HG02678 (cell line): ENCODE data around the gene WDFY3.
"Not testable (repeated sequence)": the region's sequence is repeated elsewhere in the genome, so short reads cannot be mapped to it uniquely, and the experiment has no call there.

Source experiments
- ATAC-seq: cut with Tn5 transposase; IDR thresholded peaks from one replicate; pipeline ENCODE4 v1.9.1; 2021; ENCODE audit warnings: mild to moderate bottlenecking, moderate library complexity; ENCODE audit not compliant: unreplicated experiment

WDFY3 gene

GRCh38 chr4:84862064-84862463 lies 104.4 kb downstream of the WDFY3 start:
- no peak for ATAC-seq

- ATAC-seq, result no peak
Observed at GRCh38 chr4:84857296-84857695, 109.2 kb downstream of the WDFY3 start.

- ATAC-seq, result no peak
Observed at GRCh38 chr4:84856468-84857049, 109.9 kb downstream of the WDFY3 start.

DNA sequence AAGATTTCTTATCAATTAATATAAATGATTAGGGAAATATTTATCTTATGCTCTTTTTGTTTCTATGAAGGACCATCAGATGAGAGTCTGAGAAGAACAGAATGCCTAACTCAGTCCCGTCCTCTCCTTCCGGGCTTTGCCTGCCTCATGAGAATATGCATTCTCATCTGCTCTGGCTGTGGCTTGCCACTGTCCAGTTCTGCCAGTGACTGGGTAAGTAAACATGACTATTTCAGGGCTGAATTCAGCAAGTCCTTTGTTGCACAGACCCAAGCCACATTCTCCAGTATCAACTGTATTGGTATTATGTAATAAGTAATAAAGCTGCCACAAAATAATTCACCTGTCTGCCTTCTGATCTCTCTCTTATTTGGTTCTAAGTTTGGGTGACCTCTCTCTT lies 110.7 kb downstream of the WDFY3 start:
- ATAC-seq, result no peak

- no peak for ATAC-seq
Observed at GRCh38 chr4:84852081-84852480, 114.4 kb downstream of the WDFY3 start.

- no peak for ATAC-seq
Observed at GRCh38 chr4:84849051-84849640, 117.3 kb downstream of the WDFY3 start.

GRCh38 chr4:84848432-84848831 lies 118.1 kb downstream of the WDFY3 start:
- no peak for ATAC-seq

DNA sequence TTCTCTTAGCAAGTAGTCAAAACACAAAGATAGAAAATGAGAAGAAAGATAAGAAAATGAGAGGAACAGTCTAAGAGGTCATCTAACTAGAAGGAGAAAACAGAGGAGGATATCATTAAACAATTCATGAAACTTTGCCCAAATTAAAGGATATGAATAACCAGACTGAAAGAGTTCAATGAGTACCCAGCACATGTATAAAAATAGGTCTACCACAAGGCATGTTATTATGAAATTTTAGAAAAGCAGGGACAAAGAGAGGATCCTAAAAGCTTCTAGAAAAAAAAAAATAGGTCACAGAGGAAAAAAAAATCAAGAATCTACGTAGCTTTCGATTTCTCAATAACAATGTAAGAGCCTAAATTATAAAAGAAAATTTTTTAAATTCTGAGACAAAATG lies 118.5 kb downstream of the WDFY3 start:
- ATAC-seq, result no peak

DNA sequence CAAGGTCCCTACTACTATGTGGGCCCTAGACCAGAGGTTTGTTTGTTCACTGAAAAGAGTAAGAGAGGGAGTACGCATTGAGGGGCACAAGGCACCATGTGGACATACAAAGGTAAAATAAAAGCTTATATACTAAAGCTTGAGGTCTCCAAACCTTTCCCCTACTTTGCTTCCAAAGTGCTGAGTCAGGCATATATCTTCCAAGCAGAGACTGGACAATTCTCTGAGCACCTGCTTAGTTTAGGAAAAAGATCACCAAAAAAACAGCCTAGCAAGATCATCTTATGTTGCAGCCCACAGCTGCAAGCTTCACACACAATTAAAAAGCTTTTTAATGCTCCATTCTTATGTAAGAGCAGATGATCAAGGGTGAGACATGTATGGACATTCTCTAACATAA lies 119.5 kb downstream of the WDFY3 start:
- ATAC-seq, result no peak

GRCh38 chr4:84841435-84841834 lies 125.1 kb downstream of the WDFY3 start:
- no peak for ATAC-seq

GRCh38 chr4:84837751-84838150 lies 128.7 kb downstream of the WDFY3 start:
- no peak for ATAC-seq

DNA sequence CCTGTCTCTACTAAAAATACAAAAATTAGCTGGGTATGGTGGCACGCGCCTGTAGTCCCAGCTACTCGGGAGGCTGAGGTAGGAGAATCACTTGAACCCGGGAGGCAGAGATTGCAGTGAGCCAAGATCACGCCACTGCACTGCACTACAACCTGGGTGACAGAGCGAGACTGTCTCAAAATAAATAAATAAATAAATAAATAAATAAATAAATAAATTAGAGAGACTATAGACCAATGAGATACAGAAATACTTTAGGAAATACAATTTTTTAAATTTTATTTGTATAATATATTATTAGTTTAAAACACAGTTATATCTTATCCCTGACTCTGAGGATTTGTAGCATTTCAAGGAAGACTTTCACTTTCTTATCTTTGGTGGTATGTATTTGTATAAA lies 136.9 kb downstream of the WDFY3 start:
- not testable (repeated sequence) for ATAC-seq

DNA sequence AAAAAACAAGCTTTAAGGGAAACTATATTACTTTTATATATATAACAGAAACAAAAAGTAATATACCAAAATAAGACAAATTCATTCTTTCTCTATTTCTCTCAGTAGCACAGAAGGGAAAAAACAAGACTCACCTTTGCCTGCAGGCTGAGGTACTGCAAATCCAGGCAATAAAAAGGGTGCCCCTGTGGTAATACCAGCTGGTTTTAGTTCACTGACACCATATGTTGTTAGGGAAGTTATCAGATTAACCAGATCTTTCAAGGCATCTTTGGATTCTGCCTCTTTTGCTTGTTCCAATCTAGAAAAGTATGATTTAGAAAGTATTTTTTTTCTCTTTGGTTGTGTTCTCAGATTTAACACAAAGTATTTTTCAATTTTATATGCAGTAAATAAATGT lies 139.8 kb downstream of the WDFY3 start:
- ATAC-seq, result no peak

DNA sequence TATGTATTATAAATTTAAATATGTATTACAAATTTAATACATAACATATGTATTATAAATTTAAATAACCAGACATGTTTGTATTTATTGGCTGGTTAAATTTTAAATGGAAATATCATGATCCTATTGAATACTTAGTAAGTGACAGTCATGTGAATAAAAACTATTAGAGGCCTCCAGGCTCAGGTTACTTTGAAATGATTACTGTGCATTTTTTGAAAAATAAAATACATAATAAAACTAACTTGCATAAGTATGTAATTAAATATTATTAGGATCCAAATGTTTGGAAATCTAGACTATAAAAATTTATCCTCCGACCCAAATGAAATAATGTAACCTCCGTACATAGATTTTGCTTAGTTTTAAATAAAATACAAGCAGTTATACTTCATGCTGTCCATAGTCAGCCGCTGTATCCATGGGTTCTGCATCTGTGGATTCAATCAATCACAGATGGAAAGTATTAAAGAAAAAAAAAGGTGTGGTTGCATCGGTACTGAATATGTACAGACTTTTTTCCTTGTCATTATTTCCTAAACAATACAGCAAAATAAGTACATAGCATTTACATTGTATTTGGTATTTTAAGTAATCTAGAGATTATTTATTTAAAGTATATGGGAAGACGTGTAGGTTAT lies 140.7 kb downstream of the WDFY3 start:
- ATAC-seq, result no peak

DNA sequence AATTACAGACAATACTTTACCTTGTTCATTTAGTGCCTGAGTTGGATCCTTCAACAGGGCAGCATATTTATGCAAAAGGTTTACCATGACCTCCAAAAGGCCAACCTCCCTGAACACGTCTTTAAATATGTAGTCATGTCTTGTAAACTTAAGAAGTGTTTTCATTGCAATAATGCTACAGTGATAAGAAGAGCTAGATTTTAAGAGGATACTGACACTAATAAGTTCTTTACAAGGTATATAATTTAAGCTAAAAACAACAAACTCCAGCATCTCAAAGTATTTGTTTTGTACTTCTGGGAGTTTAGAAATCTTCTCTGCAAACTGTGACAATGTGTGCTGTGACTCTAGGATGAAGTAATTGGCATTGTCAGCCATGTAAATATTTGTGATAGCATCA lies 145.4 kb downstream of the WDFY3 start:
- ATAC-seq, result no peak

DNA sequence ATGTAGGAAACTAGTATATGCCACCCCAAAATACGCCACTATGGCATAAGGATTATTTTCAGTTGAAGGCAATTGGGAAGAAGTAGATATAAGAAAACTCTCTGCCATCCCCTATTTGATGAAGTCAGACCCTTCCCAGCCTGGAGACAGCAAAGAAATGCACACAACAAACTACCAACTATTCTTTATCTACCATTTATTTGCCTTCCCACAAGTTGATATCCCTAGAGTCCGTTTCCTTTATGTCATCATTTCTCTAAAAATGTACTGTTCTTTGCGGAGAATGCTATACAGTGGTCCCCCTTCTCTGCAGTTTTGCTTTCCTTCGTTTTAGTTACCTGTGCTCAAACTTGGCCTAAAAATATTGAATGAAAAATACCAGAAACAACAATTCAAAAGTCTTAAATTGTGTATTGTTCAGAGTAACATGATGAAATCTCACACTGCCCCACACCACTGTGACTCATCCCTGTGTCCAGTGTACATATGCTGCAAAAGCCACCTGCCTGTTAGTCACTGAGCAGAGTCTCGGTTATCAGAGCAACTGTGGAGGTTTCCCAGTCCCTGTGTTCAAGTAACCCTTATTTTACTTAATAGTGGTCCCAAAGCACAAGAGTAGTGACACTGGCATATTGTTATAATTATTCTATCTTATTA lies 152.3 kb downstream of the WDFY3 start:
- ATAC-seq, result no peak

GRCh38 chr4:84809946-84810345 lies 156.5 kb downstream of the WDFY3 start:
- no peak for ATAC-seq

GRCh38 chr4:84808332-84808731 lies 158.2 kb downstream of the WDFY3 start:
- no peak for ATAC-seq

DNA sequence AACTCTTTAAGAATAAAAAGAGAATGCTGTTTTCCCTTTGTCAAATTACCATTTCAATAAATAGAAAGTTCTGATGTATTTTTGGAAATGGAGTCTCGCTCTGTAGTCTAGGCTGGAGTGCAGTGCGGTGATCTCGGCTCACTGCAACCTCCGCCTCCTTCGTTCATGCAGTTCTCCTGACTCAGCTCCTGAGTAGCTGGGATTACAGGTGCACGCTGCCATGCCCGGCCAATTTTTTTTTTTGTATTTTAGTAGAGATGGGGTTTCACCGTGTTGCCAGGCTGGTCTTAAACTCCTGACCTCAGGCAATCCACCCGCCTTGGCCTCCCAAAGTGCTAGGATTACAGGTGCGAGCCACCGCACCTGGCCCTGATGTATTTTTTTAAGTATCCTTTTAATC lies 159.9 kb downstream of the WDFY3 start:
- ATAC-seq, result not testable (repeated sequence)

GRCh38 chr4:84804136-84804535 lies 162.4 kb downstream of the WDFY3 start:
- no peak for ATAC-seq

- ATAC-seq, result no peak
Observed at GRCh38 chr4:84803720-84804119, 162.8 kb downstream of the WDFY3 start.

DNA sequence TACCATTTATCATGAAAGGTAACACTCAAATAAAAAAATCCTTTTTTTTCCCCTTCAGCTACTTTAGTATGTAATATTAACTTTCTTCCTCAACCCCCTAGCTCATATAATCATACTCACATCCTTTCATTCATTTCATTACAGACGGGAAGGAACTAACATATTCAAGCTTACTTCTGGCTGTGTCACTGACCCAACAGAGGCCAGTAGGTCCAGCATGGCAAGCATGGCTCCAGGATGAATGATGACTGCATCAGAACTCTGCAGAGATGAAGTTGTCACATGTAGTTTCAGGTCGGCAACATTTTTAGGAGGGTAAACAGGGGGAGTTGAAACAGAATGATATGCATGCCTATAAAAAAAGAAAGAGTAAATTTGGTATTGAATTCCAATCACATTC lies 163.4 kb downstream of the WDFY3 start:
- ATAC-seq, result no peak
